Measurements from ENCODE around the gene MAPT. TPM values are rescaled to one million over a fixed set of nuclear protein-coding genes. Genes with fewer than 3 reads are reported as not detected.
"Not testable (repeated sequence)": the region's sequence is repeated elsewhere in the genome, so short reads cannot be mapped to it uniquely, and the experiment has no call there.

Gene MAPT
- total and polyA plus RNA-seq, 4 donors, result 48.2 to 446 (median 261) TPM

DNA sequence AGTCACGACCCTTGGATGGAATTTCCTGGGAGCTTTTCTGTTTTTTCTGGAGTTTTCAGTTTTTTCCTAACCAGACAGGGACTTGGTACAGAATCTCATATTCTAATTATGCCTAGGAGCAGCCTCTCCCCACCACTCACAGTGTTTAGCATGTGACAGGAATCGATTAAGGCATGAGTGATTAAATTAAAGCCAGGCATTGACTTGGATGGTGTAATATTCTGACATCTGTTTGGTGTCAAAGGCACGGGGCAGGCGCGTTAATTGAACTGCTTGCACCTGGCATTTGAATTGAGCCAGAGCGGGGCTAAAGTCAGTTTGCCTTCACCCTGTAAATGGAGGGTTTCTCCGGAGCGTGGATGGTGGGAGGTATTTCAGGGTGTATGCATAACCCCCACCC is 11.9 kb downstream of the MAPT start:
- no peak overlapping the region for H3K4me3 ChIP-seq (ENCODE audit: low read depth, low read length)
- no peak overlapping the region for H3K27ac ChIP-seq (ENCODE audit: low read depth, low read length)
- H3K27me3 ChIP-seq (ENCODE audit: control insufficient read depth, insufficient read depth, low read length), result no peaks in the 10 kb centered on the region
- 45% methylated on average over 5 of the region's 8 CpGs for WGBS (ENCODE audit: insufficient coverage)
- peaks cover 9% of the 10 kb centered on the region for H3K36me3 ChIP-seq (ENCODE audit: control insufficient read depth, insufficient read depth, low read length)
- H3K9me3 ChIP-seq (ENCODE audit: control insufficient read depth, insufficient read depth, low read length), result no peaks in the 10 kb centered on the region
- peaks cover 31% of the 10 kb centered on the region for H3K4me1 ChIP-seq (ENCODE audit: control insufficient read depth, insufficient read depth, low read length)
- peak in 2 of 6 donors; percentile 38 to 59 for DNase-seq (ENCODE audit: low read depth in 4 of 6, low spot score in 6 of 6)

DNA sequence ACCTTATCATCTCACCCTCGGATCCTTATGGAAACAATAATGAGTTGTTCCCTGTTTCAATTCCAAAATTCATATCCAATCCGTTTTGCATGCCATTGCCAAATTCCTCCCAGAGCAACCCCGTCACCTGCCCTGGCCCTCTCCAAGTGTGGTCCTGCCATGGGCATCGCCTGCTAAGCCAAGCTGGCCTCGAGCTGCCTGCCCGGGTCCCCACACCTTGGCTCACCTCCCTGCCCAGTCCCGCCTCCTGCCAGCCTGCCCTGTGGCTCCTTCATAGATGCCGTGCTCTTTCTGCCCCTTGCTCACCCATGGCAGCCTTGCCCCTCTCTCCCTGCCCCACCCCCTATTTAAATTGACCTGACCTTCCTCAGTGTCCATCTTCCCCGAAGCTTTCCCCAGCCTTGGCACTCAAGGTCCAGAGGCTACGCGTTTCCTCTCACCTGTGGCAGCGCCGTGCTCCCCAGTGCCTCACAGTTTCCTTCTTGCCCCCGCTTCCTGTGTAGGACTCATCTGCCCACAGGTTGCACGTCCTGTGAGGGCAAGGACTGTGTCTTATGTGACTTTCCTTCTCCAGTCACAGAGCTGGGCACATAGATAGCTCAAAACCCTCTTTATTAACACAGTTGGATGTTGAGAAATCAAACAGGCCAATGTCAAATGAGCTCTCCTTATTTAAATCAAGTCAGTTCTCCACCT is 12.7 kb downstream of the MAPT start:
- H3K27ac ChIP-seq (ENCODE audit: low read depth, low read length), result no peak overlapping the region
- H3K4me3 ChIP-seq (ENCODE audit: low read depth, low read length), result no peak overlapping the region
- H3K27me3 ChIP-seq (ENCODE audit: control insufficient read depth, insufficient read depth, low read length), result no peaks in the 10 kb centered on the region
- 84% methylated on average over 14 of the region's 15 CpGs for WGBS (ENCODE audit: insufficient coverage)
- no peaks in the 10 kb centered on the region for H3K9me3 ChIP-seq (ENCODE audit: control insufficient read depth, insufficient read depth, low read length)
- no peak for DNase-seq (ENCODE audit: low read depth in 4 of 6, low spot score in 6 of 6)
- peaks cover 9% of the 10 kb centered on the region for H3K36me3 ChIP-seq (ENCODE audit: control insufficient read depth, insufficient read depth, low read length)
- H3K4me1 ChIP-seq (ENCODE audit: control insufficient read depth, insufficient read depth, low read length), result peaks cover 31% of the 10 kb centered on the region

DNA sequence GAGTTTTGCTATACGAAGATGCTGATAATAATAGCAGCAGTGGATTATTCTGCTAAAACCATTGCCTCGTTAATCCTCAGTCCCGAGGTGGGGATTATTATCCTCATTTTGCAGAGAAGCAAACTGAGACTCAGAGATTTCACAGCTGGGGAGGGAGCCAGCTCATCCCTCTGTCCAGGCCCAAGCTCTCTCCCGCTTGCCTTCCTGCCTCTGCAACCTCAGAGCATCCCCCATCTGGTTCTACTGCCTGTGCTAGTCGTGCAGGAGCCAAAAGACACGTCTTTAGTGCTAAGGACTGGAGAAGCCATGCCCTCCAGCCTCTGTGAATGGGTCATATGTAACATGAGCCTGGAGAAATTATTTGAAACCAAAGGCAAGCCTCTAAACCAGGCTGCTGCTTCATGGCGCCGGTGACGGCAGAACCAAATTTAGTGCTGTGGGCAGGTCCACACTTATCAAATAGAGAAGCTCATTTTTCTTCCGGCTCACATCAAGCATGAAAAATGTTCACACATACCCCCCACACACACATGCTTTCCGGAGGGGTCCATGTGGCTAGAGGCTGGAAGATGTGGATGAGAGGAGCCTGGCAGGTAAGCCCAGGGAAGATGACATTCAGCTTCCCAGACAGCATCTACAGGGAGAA is 13.5 kb downstream of the MAPT start:
- H3K4me3 ChIP-seq (ENCODE audit: low read depth, low read length), result no peak overlapping the region

DNA sequence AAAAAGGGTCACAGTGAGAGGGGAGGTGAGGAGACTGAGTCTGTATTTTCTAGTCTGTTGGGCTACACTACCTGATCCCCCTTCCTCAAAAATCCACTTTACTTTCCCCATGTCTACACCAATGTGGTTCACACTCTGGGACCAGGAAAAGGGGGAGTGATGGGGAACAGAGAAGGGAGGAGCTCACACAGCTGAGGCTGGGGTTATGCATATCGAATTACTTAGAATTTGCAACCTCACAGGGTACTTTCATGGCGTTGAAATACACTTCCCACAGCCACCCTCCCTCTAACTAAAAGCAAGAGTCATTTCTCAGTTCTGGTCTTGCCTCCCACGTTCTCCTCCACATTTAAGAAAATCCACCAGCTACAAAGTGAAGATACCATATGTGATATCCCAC is 14.1 kb downstream of the MAPT start:
- Histone ChIP-seq H3K36me3 (ENCODE audit: control insufficient read depth, insufficient read depth, low read length) (peaks cover 6% of the 10 kb centered on the region), H3K27me3 (ENCODE audit: control insufficient read depth, insufficient read depth, low read length) (no peaks in the 10 kb centered on the region), H3K27ac (ENCODE audit: low read depth, low read length) (no peak overlapping the region), H3K4me3 (ENCODE audit: low read depth, low read length) (no peak overlapping the region), H3K4me1 (ENCODE audit: control insufficient read depth, insufficient read depth, low read length) (peaks cover 31% of the 10 kb centered on the region), H3K9me3 (ENCODE audit: control insufficient read depth, insufficient read depth, low read length) (no peaks in the 10 kb centered on the region)
- no peak for DNase-seq (ENCODE audit: low read depth in 4 of 6, low spot score in 6 of 6)
- WGBS (ENCODE audit: insufficient coverage), result 38% methylated on average over 2 of the region's 3 CpGs

More for the DNA sequence above, 13.5 kb downstream of the MAPT start:
- Histone ChIP-seq H3K27me3 (ENCODE audit: control insufficient read depth, insufficient read depth, low read length) (no peaks in the 10 kb centered on the region), H3K9me3 (ENCODE audit: control insufficient read depth, insufficient read depth, low read length) (no peaks in the 10 kb centered on the region), H3K36me3 (ENCODE audit: control insufficient read depth, insufficient read depth, low read length) (peaks cover 9% of the 10 kb centered on the region), H3K27ac (ENCODE audit: low read depth, low read length) (no peak overlapping the region), H3K4me1 (ENCODE audit: control insufficient read depth, insufficient read depth, low read length) (peaks cover 31% of the 10 kb centered on the region)
- 62% methylated on average over 6 of the region's 11 CpGs for WGBS (ENCODE audit: insufficient coverage)
- peak in 1 of 6 donors; percentile 63 for DNase-seq (ENCODE audit: low read depth in 4 of 6, low spot score in 6 of 6)

DNA sequence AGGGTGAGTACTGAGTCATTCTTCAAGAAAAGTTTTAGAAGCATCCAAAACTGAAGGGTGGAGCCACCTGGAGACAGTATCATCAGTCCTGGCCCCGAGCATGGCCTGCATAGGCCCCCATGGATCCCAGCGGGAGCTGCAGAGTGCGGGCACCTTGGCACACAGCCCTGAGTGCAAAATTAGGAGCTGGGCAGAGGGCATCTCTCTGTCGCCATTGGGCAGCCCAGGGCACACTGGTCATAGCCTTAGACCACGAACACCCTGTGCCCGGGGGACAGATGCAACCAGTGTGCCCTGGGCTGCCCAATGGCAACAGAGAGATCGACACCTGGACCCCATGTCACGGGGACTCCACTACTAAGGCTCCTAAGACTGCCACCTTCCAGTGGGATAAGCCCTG is 14.6 kb downstream of the MAPT start:
- WGBS (ENCODE audit: insufficient coverage), result 87% methylated on average over 8 of the region's 8 CpGs
- peaks cover 31% of the 10 kb centered on the region for H3K4me1 ChIP-seq (ENCODE audit: control insufficient read depth, insufficient read depth, low read length)
- H3K27me3 ChIP-seq (ENCODE audit: control insufficient read depth, insufficient read depth, low read length), result no peaks in the 10 kb centered on the region
- H3K27ac ChIP-seq (ENCODE audit: low read depth, low read length), result no peak overlapping the region
- H3K9me3 ChIP-seq (ENCODE audit: control insufficient read depth, insufficient read depth, low read length), result no peaks in the 10 kb centered on the region
- no peak for DNase-seq (ENCODE audit: low read depth in 4 of 6, low spot score in 6 of 6)
- H3K36me3 ChIP-seq (ENCODE audit: control insufficient read depth, insufficient read depth, low read length), result peaks cover 6% of the 10 kb centered on the region
- H3K4me3 ChIP-seq (ENCODE audit: low read depth, low read length), result no peak overlapping the region

DNA sequence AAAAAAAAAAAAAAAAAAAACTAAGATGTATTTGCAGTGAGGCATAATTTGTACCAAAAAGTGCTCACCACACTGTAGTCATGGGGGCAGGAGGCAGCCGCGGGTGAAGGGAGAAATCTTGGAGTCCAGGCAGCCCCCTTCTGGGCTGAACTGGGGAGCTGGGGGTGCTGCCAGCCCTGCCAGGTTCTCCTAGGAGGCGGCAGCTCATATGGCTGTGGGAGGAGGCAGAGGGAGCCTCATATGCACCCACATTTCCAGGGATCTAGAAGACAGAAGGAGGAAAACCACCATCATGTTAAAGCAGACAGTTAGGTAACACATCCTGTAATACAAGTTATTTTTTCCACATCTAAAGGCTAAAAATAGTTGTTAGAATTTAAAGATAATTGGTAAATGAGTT is 16.3 kb downstream of the MAPT start:
- Histone ChIP-seq H3K27ac (ENCODE audit: low read depth, low read length) (no peak overlapping the region), H3K27me3 (ENCODE audit: control insufficient read depth, insufficient read depth, low read length) (no peaks in the 10 kb centered on the region), H3K4me3 (ENCODE audit: low read depth, low read length) (no peak overlapping the region), H3K36me3 (ENCODE audit: control insufficient read depth, insufficient read depth, low read length) (peaks cover 15% of the 10 kb centered on the region), H3K9me3 (ENCODE audit: control insufficient read depth, insufficient read depth, low read length) (no peaks in the 10 kb centered on the region), H3K4me1 (ENCODE audit: control insufficient read depth, insufficient read depth, low read length) (peaks cover 30% of the 10 kb centered on the region)
- DNase-seq (ENCODE audit: low read depth in 4 of 6, low spot score in 6 of 6), result peak in 1 of 6 donors; percentile 55
- WGBS (ENCODE audit: insufficient coverage), result no CpG with 5 or more reads among the region's 3 CpGs

DNA sequence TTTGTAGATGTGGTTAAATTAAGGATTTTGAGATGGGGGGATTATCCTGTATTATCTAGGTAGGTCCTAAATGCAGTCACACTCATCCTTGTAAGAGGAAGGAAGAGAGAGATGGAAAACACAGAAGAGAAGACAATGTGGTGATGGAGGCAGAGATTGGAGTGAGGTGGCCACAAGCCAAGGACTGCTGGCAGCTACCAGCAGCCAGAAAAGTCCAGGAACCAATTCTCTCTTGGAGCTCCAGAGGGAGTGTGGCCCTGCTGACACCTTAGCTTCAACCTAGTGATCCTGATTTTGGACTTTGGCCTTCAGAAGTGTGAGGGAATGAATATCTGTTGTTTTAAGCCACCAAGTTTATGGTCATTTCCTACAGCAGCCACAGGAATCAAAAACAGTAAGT is 18.0 kb downstream of the MAPT start:
- Histone ChIP-seq H3K27me3 (ENCODE audit: control insufficient read depth, insufficient read depth, low read length) (no peaks in the 10 kb centered on the region), H3K4me3 (ENCODE audit: low read depth, low read length) (no peak overlapping the region), H3K27ac (ENCODE audit: low read depth, low read length) (no peak overlapping the region), H3K9me3 (ENCODE audit: control insufficient read depth, insufficient read depth, low read length) (no peaks in the 10 kb centered on the region), H3K36me3 (ENCODE audit: control insufficient read depth, insufficient read depth, low read length) (peaks cover 15% of the 10 kb centered on the region), H3K4me1 (ENCODE audit: control insufficient read depth, insufficient read depth, low read length) (peaks cover 13% of the 10 kb centered on the region)
- no peak for DNase-seq (ENCODE audit: low read depth in 4 of 6, low spot score in 6 of 6)

GRCh38 chr17:45913030-45913429 is 18.7 kb downstream of the MAPT start:
- H3K27ac ChIP-seq (ENCODE audit: low read depth, low read length); H3K27me3 ChIP-seq (ENCODE audit: control insufficient read depth, insufficient read depth, low read length); DNase-seq (ENCODE audit: low read depth in 4 of 6, low spot score in 6 of 6); H3K4me1 ChIP-seq (ENCODE audit: control insufficient read depth, insufficient read depth, low read length); H3K9me3 ChIP-seq (ENCODE audit: control insufficient read depth, insufficient read depth, low read length); H3K4me3 ChIP-seq (ENCODE audit: low read depth, low read length): not testable (repeated sequence)
- WGBS (ENCODE audit: insufficient coverage), result 100% methylated on average over 3 of the region's 5 CpGs
- H3K36me3 ChIP-seq (ENCODE audit: control insufficient read depth, insufficient read depth, low read length), result peaks cover 15% of the 10 kb centered on the region

GRCh38 chr17:45914047-45914717 is 19.8 kb downstream of the MAPT start:
- no peak for DNase-seq (ENCODE audit: low read depth in 4 of 6, low spot score in 6 of 6)
- H3K4me1 ChIP-seq (ENCODE audit: control insufficient read depth, insufficient read depth, low read length), result peaks cover 7% of the 10 kb centered on the region
- no peak overlapping the region for H3K27ac ChIP-seq (ENCODE audit: low read depth, low read length)
- H3K4me3 ChIP-seq (ENCODE audit: low read depth, low read length), result no peak overlapping the region
- no peaks in the 10 kb centered on the region for H3K9me3 ChIP-seq (ENCODE audit: control insufficient read depth, insufficient read depth, low read length)
- no peaks in the 10 kb centered on the region for H3K27me3 ChIP-seq (ENCODE audit: control insufficient read depth, insufficient read depth, low read length)
- H3K36me3 ChIP-seq (ENCODE audit: control insufficient read depth, insufficient read depth, low read length), result peaks cover 15% of the 10 kb centered on the region
- WGBS (ENCODE audit: insufficient coverage), result 64% methylated on average over 7 of the region's 10 CpGs
